CD4-positive, alpha-beta T cell treated with Interleukin-10 for 1 hour (primary cell): ENCODE data around the gene DXO.
A peak's percentile ranks its signal among the peaks of the same experiment; 100 is the strongest.
"Not testable (repeated sequence)": the region's sequence is repeated elsewhere in the genome, so short reads cannot be mapped to it uniquely, and the experiment has no call there.

ENCODE experiments used
- DNase-seq: peaks from one replicate; pipeline ENCODE4 v3.0.0-alpha.2; 2020

The DXO gene

GRCh38 chr6:31956796-31957195 lies 15.1 kb downstream of the DXO start:
- no peak for DNase-seq

GRCh38 chr6:31954511-31954910 lies 17.4 kb downstream of the DXO start:
- no peak for DNase-seq

DNA sequence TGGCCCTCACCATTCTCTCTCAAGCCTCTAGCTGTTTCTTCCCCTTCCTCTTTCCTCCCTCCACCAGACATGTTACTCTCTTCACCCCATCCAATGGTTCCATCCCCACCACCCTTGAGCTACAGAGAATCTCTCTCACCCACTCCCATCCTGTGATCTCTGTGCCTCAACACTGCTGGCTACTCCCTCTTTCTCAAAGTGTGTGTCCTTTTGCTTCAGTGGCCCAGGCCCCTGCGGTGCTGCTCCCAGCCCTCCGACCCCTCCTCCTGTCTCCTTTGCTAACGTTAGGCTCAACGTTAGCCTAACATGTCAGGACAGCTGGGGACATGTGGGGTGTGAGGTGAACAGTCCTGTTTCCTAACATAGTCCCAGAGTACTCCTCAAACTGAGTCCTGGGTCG lies 19.0 kb downstream of the DXO start:
- DNase-seq = no peak

DNA sequence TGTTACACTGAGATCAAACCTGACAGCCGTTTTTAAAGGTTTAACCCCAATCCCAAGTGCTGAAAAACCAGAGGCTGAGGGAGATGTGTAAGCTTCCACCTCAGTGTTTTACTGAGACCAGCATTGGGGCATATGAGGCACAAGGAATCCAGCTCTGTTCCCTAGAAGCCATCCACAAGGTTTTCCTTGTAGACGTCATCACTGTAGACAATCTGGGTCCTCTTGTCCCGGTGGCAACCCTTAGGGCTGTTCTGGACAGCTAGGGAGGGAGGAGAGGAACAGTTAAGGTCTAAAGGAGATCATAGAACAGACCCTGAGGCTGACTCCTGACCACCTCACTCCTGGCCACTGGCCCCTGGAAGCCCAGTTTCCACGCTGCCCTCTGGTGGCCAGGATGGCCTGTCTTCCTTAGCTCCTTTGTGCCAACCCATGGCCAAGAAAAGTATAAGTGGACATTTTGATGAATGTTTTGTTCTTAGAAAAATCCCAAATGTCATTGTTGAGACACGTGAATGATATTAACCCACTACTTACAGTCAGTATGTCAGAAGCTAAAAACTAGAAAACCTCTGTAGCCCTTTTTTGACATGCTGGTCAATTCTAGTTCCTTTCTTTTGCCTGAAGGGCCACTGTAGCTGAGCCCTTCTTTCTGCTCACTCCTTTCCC lies 19.7 kb downstream of the DXO start:
- peak; percentile 43 for DNase-seq

- DNase-seq = no peak
Measured at GRCh38 chr6:31949926-31950548, 21.9 kb downstream of the DXO start.

GRCh38 chr6:31948753-31949413 lies 23.1 kb downstream of the DXO start:
- DNase-seq = no peak

GRCh38 chr6:31948306-31948705 lies 23.6 kb downstream of the DXO start:
- no peak for DNase-seq

DNA sequence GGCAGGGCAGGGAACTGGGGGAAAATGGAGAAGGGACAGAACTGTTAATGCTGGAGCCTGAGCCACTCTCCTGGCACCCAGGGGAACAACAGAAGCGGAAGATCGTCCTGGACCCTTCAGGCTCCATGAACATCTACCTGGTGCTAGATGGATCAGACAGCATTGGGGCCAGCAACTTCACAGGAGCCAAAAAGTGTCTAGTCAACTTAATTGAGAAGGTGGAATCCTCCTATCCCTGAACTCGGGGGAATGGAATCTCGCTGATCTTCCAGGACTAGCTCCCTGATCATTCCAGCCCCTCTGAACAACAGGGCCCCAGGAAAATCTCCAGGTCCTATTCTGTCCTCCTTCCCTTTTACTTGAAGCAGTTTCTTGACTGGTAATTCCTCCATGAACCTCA lies 24.1 kb downstream of the DXO start:
- DNase-seq = no peak

GRCh38 chr6:31947070-31947675 lies 24.8 kb downstream of the DXO start:
- no peak for DNase-seq

DNA sequence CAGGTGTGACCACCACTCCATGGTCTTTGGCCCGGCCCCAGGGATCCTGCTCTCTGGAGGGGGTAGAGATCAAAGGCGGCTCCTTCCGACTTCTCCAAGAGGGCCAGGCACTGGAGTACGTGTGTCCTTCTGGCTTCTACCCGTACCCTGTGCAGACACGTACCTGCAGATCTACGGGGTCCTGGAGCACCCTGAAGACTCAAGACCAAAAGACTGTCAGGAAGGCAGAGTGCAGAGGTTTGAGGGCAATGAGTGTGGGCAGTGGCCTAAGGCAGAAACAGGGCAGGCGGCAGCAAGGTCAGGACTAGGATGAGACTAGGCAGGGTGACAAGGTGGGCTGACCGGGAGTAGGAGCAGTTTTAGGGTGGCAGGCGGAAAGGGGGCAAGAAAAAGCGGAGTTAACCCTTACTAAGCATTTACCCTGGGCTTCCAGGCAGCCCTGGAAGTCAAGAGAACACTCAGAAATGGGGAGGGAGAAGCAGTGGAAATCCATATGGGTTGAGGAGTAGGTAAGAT lies 25.5 kb downstream of the DXO start:
- DNase-seq = no peak

DNA sequence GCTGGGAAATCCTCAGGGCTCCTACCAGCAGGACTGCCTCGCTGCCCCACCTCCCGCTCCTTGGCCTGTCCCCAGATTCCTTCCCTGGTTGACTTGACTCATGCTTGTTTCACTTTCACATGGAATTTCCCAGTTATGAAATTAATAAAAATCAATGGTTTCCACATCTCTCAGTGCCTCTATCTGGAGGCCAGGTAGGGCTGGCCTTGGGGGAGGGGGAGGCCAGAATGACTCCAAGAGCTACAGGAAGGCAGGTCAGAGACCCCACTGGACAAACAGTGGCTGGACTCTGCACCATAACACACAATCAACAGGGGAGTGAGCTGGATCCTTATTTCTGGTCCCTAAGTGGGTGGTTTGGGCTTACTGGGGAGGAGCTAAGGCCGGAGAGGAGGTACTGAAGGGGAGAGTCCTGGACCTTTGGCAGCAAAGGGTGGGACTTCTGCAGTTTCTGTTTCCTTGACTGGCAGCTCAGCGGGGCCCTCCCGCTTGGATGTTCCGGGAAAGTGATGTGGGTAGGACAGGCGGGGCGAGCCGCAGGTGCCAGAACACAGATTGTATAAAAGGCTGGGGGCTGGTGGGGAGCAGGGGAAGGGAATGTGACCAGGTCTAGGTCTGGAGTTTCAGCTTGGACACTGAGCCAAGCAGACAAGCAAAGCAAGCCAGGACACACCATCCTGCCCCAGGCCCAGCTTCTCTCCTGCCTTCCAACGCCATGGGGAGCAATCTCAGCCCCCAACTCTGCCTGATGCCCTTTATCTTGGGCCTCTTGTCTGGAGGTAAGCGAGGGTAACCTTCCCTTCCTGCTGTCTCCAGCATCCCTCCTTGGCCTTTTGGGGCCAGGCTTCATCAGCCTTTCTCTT lies 26.2 kb downstream of the DXO start, which contains the start of gene CFB:
CFB (plus strand) TSS at position 589 of the 863 bp plus-strand sequence; CDS start at position 716, 127 bp downstream.
- no peak for DNase-seq

DNA sequence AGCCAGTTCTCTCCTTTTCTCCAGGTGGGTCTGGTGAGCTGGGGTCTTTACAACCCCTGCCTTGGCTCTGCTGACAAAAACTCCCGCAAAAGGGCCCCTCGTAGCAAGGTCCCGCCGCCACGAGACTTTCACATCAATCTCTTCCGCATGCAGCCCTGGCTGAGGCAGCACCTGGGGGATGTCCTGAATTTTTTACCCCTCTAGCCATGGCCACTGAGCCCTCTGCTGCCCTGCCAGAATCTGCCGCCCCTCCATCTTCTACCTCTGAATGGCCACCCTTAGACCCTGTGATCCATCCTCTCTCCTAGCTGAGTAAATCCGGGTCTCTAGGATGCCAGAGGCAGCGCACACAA lies 26.8 kb downstream of the DXO start:
- no peak for DNase-seq

DNA sequence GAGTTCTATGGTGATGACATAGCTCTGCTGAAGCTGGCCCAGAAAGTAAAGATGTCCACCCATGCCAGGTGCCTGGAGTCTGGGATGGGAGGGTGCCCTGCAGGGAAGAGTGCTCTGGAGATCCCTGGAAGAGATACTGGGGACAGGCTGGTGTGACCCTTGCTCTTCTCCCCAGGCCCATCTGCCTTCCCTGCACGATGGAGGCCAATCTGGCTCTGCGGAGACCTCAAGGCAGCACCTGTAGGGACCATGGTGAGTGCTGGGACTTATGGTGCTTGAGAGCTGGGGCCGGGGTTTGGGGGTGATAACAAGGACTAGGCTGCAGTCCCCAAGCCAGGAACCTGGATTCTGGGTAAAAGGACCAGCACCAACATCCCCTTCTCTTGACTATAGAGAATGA lies 28.2 kb downstream of the DXO start:
- no peak for DNase-seq

DNA sequence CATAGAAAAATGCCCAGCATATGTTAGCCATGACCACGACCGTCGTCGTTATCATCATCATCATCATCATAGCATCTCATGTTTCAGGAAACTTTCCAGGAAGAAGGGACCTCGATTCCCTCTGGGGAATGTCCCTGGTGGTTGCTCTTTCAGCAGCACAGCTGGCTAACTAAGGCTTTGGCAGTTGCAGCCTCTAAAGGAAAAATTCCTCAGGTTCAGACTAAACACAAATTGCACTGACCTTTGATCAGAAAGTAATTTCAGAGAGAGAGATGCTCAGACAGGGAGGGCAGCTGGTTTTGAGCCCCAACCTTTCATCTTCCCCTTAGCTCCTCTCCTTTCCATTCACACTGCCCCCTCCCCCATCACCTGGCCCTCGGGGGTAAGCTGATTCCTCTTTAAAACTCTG lies 31.7 kb downstream of the DXO start:
- no peak for DNase-seq

DNA sequence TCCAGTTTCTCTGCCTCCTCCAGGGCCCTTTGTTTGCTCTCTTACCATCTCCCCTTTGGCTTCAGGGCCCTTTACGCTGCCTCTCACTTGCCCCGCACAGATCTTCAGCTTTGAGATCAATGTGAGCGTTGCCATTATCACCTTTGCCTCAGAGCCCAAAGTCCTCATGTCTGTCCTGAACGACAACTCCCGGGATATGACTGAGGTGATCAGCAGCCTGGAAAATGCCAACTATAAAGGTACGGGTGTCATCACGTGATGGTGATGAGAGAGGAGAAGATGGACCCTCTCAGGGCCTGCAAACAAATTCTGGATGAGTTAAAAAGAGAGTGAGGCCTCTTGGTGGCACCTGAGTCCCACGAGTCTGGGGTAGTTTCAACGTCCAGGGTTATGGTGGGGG lies 36.1 kb downstream of the DXO start:
- DNase-seq = no peak

DNA sequence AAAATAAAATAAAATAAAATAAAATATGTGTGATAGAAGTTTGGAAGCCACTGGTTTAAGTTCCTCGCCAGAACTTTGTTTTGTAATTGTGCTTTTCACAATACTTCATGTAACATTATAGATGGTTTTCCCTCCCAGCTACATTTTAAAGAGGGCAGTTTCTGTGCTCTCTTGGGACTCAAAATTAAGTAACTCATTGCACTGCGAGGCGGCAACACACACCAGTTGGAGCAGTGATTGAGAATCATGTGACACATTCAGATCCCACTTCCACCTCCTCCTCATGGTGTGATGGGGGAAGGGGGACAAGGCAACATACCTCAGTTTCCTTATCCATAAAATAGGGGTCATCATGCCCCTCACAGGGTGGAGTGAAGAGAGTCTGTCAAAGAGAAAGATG lies 36.9 kb downstream of the DXO start:
- DNase-seq = no peak

- DNase-seq = no peak
Measured at GRCh38 chr6:31933537-31933936, 38.4 kb downstream of the DXO start.

DNA sequence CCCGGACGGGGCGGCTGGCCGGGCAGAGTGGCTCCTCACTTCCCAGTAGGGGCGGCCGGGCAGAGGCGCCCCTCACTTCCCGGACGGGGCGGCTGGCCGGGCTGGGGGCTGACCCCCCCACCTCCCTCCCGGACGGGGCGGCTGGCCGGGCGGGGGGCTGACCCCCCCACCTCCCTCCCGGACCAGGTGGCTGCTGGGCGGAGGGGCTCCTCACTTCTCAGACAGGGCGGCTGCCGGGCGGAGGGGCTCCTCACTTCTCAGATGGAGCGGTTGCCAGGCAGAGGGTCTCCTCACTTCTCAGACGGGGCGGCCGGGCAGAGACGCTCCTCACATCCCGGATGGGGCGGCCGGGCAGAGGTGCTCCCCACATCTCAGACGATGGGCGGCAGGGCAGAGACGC lies 39.8 kb downstream of the DXO start:
- not testable (repeated sequence) for DNase-seq

DNA sequence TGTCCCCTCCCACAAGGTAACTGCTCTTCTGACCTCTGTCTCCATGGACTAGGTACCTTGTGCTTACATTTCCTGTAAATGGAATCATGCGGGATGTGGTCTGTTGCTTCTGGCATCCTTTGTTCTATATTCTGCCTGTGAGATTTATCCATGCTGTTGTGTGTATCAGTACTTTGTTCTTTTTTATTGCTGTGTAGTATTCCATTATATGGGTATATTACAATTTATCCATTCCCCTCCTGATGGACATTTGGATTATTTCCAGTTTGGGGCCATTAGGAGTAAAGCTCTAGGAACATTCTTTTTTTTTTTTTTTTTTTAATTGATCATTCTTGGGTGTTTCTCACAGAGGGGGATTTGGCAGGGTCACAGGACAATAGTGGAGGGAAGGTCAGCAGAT lies 41.0 kb downstream of the DXO start:
- DNase-seq = no peak

DNA sequence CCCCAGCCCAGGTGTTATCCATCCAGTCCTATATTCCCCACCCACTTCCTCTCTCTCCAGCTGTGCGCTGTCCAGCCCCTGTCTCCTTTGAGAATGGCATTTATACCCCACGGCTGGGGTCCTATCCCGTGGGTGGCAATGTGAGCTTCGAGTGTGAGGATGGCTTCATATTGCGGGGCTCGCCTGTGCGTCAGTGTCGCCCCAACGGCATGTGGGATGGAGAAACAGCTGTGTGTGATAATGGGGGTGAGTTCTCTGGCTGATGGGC lies 43.3 kb downstream of the DXO start:
- DNase-seq = no peak

DNA sequence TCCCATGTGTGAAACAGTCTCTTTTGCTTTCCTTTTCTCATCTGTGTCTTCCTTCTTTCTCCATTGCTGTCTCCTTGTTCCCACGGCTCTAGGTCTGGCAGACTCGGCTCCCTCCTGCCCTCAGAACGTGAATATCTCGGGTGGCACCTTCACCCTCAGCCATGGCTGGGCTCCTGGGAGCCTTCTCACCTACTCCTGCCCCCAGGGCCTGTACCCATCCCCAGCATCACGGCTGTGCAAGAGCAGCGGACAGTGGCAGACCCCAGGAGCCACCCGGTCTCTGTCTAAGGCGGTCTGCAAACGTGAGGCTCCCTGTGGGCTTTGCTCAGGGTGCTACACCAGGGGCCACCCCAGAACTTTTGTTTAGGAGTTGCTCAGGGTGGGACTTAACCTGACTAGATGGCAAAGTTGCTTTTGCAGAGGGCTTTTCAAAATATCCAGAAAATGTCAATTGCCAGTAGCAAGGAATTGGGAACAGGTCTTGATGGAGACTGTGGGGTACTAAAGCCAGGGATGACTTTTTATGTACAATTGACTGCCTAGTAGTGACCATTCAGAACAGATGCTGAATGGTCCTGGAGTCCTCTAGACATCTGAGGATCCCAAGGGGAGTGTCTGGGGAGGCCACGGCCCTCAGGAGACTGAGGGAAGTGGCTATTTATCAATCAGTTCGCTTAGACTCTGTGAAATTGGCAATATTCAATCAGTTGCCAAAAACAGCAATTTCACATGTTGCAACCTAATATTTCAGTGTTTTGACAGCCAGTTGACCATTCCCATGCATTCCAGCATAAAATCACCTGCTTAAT lies 43.9 kb downstream of the DXO start:
- no peak for DNase-seq

- DNase-seq = no peak
Measured at GRCh38 chr6:31927242-31927862, 44.6 kb downstream of the DXO start, which contains the start of gene C2. C2 (plus strand) TSS chr6:31927717; CDS start chr6:31927753, 36 bp downstream.
